HG02642 (cell line): ENCODE results near the gene LRRC74A.

ENCODE experiments used
- ATAC-seq: cut with Tn5 transposase; IDR thresholded peaks from one replicate; pipeline ENCODE4 v1.9.1; 2021; ENCODE audit warnings: mild to moderate bottlenecking; ENCODE audit not compliant: unreplicated experiment, poor library complexity

Gene LRRC74A

DNA sequence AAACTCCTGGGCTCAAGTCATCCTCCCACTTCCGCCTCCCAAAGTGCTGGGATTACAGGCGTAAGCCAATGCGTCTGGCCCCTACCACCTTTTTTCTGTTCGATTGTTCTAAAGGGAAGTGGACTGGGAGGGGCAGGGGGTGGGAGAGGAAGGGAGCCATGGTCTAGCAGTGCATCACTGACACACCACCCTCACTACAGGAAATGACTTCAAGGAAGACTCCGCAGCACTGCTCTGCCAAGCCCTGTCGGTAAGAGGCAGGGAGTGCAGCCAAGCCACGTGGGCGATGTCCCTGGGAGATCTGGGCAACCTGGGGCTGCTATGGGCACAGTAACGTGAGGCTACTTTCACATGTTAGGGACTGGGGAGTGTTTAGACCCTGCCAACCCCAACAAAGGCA lies 18.0 kb downstream of the LRRC74A start:
- no peak for ATAC-seq

DNA sequence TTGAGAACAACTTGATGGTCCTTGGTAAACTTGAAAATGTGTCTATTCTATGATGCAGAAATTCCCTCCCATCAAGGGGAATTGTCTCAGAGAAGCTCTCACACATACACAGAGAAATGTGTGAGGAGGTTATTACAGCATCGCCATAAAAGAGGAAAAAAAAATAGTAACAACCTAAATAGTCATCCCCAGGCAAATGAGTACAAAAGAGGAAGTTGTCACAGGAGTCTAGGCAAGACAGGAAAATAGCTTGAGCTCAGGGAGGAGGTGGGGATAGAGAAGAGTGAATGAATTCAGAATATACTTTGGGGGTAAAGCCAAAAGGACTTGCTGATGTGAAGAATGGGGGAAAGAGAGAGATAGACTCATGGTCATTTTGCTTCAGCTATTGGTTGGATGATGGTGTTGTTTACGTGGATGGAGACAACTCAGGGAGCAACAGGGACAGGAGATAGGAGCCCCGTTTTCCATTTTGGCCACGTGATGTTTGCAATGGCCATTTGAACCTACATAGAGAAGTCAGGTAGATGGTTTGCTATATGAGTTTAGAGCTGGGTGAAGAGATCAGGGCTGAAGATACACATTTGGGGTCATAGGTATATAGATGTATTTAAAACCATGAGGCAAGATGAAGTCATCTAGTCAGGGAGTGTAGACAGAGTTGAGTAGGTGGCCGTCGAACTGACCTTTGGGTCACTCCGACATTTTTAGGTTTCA lies 20.3 kb downstream of the LRRC74A start:
- ATAC-seq, result no peak

GRCh38 chr14:76848879-76849278 lies 22.7 kb downstream of the LRRC74A start:
- no peak for ATAC-seq

- no peak for ATAC-seq
Measured at GRCh38 chr14:76855066-76855465, 28.9 kb downstream of the LRRC74A start.

- ATAC-seq, result no peak
Measured at GRCh38 chr14:76856769-76857168, 30.6 kb downstream of the LRRC74A start.

DNA sequence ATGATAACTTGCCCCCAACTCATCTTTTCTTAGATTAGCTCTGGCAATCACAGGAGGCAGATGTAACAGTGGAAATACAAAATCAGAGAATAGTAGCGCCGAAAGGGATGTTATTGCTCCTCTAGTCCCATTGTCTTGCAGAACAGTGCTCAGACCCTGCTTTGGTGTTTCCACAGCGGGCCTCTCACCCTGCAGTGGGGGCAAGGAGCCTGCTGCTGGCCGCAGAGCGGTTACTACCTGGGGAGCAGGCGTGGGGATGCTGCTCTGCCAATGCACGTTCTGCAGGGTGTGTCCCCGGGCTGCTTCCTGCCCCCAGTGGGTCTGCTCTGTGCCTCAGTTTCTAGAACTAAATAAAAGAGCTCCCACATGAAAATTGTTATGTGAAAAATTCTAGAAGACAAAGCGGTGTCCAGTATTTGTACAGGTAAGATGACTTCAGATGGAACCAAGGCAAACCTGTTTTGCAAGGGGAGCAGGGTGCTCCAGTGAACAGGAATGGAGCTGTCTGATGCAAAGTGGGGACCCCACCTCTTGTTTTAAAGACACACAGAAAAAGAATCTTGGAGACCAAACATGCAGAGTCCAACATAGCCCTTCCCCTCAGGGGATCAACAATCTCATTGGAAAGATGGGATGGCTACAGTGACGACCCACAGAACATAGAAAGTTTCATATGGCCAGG lies 35.5 kb downstream of the LRRC74A start:
- ATAC-seq, result no peak

DNA sequence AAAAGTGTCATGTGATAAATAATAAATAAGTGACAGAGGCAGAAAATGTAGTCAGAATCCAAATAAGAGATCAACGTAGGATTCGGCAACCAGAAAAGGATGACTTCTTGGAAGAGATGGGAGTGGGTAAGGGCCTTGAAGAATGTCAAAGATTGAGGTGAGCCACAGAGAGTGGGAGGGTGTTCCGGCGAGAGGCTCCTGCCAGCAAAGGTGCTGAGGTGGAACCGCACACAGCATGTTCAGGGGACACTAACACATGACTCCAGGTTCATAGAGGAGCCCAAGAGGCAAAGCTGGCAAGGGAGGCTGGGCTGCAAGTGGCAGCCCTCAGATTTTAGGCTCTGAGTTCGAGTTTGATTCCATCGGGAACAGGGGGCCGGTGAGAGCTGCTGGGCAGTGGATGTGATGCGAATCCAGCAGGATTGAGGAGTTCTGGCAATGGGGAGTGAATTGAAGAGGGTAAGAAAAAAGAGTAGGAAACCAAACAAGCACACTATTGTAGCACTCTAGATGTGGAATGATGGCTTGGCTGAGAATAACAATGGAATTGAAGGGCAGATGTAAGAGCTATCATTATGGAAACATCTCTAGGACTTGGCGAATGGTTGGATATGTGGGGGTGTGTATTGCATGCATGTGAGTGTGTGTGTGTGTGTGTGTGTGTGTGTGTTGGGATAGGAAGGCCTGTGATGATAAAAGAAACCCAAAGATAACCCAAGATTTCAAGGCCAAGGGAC lies 36.5 kb downstream of the LRRC74A start:
- no peak for ATAC-seq

- ATAC-seq, result no peak
Measured at GRCh38 chr14:76863724-76864407, 37.7 kb downstream of the LRRC74A start.

DNA sequence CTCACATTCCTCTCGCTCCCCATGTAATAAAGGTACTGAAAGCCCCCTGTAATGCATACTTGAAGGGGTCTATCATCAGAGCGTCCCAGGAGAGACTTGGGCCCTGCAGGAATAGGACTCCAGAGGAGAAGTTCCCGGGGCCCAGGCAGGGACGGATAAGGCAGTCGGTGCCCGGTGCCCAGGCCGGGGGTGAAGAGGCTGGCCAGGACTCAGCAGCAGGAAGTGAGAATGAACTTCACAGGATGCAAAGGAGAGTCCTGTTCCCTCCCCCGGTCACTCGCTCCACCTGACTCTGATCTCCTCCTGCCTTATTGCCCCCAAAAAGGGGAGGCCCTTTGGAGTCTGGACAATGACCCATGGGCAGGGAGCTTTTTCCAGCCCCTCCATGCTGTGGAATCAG lies 40.2 kb downstream of the LRRC74A start:
- ATAC-seq, result no peak

- no peak for ATAC-seq
Measured at GRCh38 chr14:76867516-76868453, 41.6 kb downstream of the LRRC74A start.

GRCh38 chr14:76868454-76869170 lies 42.4 kb downstream of the LRRC74A start:
- ATAC-seq, result no peak

GRCh38 chr14:76870166-76870565 lies 44.0 kb downstream of the LRRC74A start:
- ATAC-seq, result no peak

GRCh38 chr14:76872796-76873432 lies 46.7 kb downstream of the LRRC74A start:
- no peak for ATAC-seq

DNA sequence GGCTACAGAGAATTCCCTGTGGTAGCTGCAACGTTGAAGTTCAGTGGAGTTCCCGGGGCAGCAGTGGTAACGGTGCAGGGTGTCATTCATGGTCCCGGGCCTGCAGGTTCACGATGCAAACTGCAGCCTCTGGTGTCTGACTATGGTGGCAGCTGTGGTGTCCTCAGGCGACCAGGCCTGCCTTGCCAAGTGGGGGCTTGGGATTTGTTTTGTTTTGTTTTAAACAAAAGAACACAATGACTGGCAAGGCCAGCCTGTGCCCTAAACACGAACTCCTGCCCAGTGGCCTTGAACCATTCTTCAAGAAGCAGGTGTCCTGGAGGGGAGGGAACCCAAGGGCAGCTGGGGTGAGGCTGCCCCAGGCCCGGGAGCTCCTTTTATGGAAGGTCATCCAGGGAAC lies 48.5 kb downstream of the LRRC74A start:
- ATAC-seq, result no peak

GRCh38 chr14:76876076-76876475 lies 49.9 kb downstream of the LRRC74A start:
- no peak for ATAC-seq

GRCh38 chr14:76877871-76878270 lies 51.7 kb downstream of the LRRC74A start:
- ATAC-seq, result no peak

- no peak for ATAC-seq
Measured at GRCh38 chr14:76880449-76880848, 54.2 kb downstream of the LRRC74A start.

DNA sequence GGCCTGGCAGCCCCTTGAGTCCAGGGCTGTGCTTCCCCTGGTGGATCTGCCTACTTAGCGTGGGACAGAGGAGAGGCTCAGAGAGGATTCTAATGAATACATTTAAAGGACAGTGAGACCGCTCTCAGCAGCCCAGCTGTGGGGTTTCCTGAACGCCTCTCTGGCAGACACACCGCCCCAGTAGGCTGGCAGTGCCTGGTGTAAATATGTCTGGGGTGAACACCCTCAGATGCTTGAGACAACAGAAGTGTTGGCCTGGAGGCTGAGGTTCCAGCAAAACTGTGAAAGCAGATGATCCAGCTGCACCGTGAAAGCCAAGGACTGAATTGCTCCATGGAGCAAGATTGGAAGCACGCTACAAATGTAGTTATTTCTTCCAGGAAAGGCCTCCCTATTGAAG lies 55.1 kb downstream of the LRRC74A start:
- no peak for ATAC-seq

- no peak for ATAC-seq
Measured at GRCh38 chr14:76882651-76883050, 56.4 kb downstream of the LRRC74A start.
